Tibial nerve (tissue), 4 donors: Measurements from ENCODE around the gene TFIP11. TPM values are rescaled to one million over a fixed set of nuclear protein-coding genes. Genes with fewer than 3 reads are reported as not detected.

Experiments
- DNase-seq, 2 donors: peaks; one replicate each; pipeline ENCODE4 v3.0.0-alpha.2; 2019; ENCODE audit warnings: low spot score in 2 of 2
- H3K27ac ChIP-seq, 4 donors: fragments of 200-600 bp; sonication (generic) in 3 of 4; one replicate each; pipeline ENCODE4 v1.5.1; 2017 to 2019; ENCODE audit warnings: mild to moderate bottlenecking in 1 of 4
- H3K27me3 ChIP-seq, 2 donors: fragments of 200-600 bp; sonication (generic) in 1 of 2; one replicate each; pipeline versions ENCODE4 v1.5.1 to v1.6.0; 2017 to 2019
- H3K36me3 ChIP-seq, 3 donors: fragments of 200-600 bp; sonication (generic); one replicate each; pipeline ENCODE4 v1.5.1; 2018 to 2019
- H3K4me1 ChIP-seq, 4 donors: fragments of 200-600 bp; sonication (generic) in 3 of 4; one replicate each; pipeline ENCODE4 v1.5.1; 2017 to 2019
- H3K4me3 ChIP-seq, 4 donors: fragments of 200-600 bp; sonication (generic) in 3 of 4; one replicate each; pipeline ENCODE4 v1.5.1; 2017 to 2019; ENCODE audit warnings: mild to moderate bottlenecking in 1 of 4, moderate library complexity in 1 of 4
- H3K9me3 ChIP-seq, 4 donors: fragments of 200-600 bp; sonication (generic) in 3 of 4; one replicate each; pipeline ENCODE4 v1.5.1; 2017 to 2019
- EP300 ChIP-seq, 2 donors: sonication (generic); formaldehyde crosslinking; IDR thresholded peaks; one replicate each; pipeline ENCODE4 v1.6.1; 2017; ENCODE audit warnings: antibody characterized with exemption in 2 of 2, mild to moderate bottlenecking in 1 of 2
- POLR2A ChIP-seq, 2 donors: fragments of 450-650 bp; IDR thresholded peaks; one replicate each; pipeline ENCODE4 v1.6.1; 2017; ENCODE audit warnings: antibody characterized with exemption in 2 of 2, mild to moderate bottlenecking in 2 of 2, moderate library complexity in 2 of 2
- WGBS, 2 donors: methylation state at CpG; one replicate each; pipeline ENCODE4 v1.1.5; 2018; 5-methylcytosine and 5-hydroxymethylcytosine counted together
- total RNA-seq, 4 donors: library from RNA; depleted of rRNA; stranded (reverse); fragments of >200 nt; gene quantifications; one replicate each; pipeline ENCODE4 v1.1.0, GENCODE V29; 2016
- TF ChIP-seq, protein P1 (sequence below), 5 experiments: fragments of 200-600 bp in 3 of 5; fragments of 450-650 bp in 2 of 5; sonication (generic) in 3 of 5; IDR thresholded peaks; one replicate each; pipeline ENCODE4 v1.5.1; 2016 to 2019; ENCODE audit warnings: antibody characterized with exemption in 5 of 5, mild to moderate bottlenecking in 3 of 5, moderate library complexity in 2 of 5

Gene TFIP11
- total RNA-seq, 4 donors from 2014 or later = 15.5 to 23.9 (median 19.3) TPM

DNA sequence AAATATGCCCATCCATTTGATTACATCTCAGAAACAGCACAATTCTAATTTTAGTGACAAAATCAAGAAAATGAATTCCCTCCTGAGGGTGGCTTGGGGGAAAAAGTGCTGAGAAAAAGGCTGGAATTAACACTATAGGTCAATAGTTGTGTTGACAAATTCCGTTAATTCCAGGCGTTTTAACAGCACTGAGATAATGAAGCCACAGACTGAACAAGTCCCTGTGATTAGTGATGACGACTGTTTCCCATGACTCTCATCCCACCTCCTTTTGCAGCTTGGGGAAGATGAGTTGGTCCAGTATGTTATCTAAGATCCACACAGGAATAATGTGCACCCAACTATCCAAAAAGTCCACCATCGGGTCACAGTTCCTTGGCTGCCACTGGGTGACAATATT, 15.8 kb downstream of the TFIP11 start:
- no peaks in the 10 kb centered on the region for H3K9me3 ChIP-seq

DNA sequence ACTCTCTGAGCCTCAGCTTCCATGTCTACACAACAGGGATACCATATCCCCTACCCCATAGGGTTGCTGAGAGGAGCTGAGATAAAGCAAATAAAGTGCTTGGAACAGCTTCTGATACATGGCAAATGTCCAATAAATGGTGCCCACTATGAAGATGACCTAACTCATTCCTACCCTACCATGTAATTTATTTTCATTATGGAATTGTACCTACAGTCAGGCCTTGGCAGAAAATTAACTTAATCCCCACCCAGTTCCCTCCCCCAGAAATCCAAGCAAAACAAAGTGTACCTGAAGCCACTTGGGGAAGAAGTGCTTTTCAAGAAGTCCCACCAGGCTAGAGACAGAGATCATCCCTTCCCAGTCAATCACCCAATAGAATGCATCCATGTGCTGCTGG, 17.8 kb downstream of the TFIP11 start:
- TF ChIP-seq, protein P1, sequence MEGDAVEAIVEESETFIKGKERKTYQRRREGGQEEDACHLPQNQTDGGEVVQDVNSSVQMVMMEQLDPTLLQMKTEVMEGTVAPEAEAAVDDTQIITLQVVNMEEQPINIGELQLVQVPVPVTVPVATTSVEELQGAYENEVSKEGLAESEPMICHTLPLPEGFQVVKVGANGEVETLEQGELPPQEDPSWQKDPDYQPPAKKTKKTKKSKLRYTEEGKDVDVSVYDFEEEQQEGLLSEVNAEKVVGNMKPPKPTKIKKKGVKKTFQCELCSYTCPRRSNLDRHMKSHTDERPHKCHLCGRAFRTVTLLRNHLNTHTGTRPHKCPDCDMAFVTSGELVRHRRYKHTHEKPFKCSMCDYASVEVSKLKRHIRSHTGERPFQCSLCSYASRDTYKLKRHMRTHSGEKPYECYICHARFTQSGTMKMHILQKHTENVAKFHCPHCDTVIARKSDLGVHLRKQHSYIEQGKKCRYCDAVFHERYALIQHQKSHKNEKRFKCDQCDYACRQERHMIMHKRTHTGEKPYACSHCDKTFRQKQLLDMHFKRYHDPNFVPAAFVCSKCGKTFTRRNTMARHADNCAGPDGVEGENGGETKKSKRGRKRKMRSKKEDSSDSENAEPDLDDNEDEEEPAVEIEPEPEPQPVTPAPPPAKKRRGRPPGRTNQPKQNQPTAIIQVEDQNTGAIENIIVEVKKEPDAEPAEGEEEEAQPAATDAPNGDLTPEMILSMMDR (IDR thresholded peaks at IDR 0.05) = no peak
- TF ChIP-seq POLR2A (IDR thresholded peaks at IDR 0.05) = no peak
- Histone ChIP-seq H3K9me3 (no peaks in the 10 kb centered on the region), H3K27ac (no peak overlapping the region), H3K4me3 (no peak overlapping the region), H3K27me3 (no peaks in the 10 kb centered on the region), H3K36me3 (peaks cover 5 to 100% (median 53%) of the 10 kb centered on the region in 3 donors), H3K4me1 (no peaks in the 10 kb centered on the region)
- no peak for DNase-seq

More for the DNA sequence above, 15.8 kb downstream of the TFIP11 start:
- Histone ChIP-seq H3K4me3 (no peak overlapping the region), H3K27me3 (no peaks in the 10 kb centered on the region), H3K4me1 (no peaks in the 10 kb centered on the region), H3K36me3 (peaks cover 5 to 100% (median 54%) of the 10 kb centered on the region in 3 donors), H3K27ac (no peak overlapping the region)
- WGBS, 2 donors = 73 to 85% methylated on average over 4 of the region's 4 CpGs
- TF ChIP-seq EP300 (IDR thresholded peaks at IDR 0.05) (no peak), POLR2A (IDR thresholded peaks at IDR 0.05) (no peak)
- TF ChIP-seq, protein P1 (IDR thresholded peaks at IDR 0.05) = no peak
- DNase-seq = no peak

DNA sequence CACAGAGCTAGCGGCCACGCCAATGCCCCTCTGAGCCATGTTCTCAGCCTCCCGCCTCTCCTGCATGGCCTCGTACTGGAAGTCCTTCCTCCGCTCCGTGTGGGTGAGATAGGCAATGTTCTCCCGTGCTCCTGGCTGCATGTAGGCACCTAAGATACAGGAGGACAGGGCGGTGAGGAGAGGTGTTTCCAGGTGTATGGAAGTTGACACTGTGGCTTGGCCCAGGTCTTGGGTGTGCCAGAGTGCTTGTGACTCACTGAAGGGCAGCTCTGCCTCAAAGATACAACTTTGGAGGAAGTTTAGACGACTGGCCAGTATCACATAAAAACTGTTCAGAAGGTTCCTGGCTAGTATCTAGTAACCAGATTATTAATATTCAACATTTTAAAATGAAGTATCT, 20.1 kb downstream of the TFIP11 start:
- Histone ChIP-seq H3K27ac (no peak overlapping the region), H3K4me3 (no peak overlapping the region), H3K27me3 (no peaks in the 10 kb centered on the region), H3K4me1 (no peaks in the 10 kb centered on the region), H3K9me3 (no peaks in the 10 kb centered on the region), H3K36me3 (peaks cover 5 to 100% (median 52%) of the 10 kb centered on the region in 3 donors)
- TF ChIP-seq, protein P1 (IDR thresholded peaks at IDR 0.05) = no peak
- TF ChIP-seq EP300 (IDR thresholded peaks at IDR 0.05) = no peak
- no peak for TF ChIP-seq POLR2A (IDR thresholded peaks at IDR 0.05)
- WGBS, 2 donors = 90 to 95% methylated on average over 9 of the region's 9 CpGs
- no peak for DNase-seq

DNA sequence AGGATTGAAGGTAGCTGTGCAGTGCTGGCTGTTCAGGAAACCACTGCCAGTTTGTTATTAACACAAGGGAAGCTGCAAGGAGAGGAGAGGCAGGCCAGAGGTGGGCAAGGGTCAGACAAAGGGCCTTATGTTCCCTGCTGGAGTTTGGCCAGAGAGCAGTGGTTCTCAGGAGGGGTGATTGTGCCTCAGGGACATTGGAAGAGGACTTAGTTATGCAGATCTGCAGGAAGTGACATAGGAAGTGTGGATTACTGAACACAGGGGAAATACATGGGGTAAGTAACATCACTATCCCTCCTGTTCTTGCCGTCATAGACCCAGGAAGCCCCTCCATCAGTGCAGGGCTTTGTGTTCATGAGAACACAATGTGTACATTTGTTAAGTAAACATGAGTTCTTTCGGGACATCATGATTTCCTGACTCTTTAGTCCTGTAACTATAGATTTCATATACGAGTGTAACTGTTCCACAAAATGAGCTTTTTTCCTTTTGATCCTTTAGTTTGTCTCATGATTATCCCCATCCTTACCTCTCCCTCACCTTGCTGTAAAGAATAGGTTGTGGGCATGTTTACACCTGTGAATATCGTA, 22.7 kb downstream of the TFIP11 start:
- Histone ChIP-seq H3K4me3 (no peak overlapping the region), H3K4me1 (peaks cover 0 to 17% (median 4%) of the 10 kb centered on the region in 4 donors), H3K27ac (no peak overlapping the region), H3K9me3 (no peaks in the 10 kb centered on the region), H3K27me3 (no peaks in the 10 kb centered on the region), H3K36me3 (peaks cover 0 to 88% (median 33%) of the 10 kb centered on the region in 3 donors)
- WGBS, 2 donors = 46 to 52% methylated on average over 4 of the region's 4 CpGs
- no peak for TF ChIP-seq POLR2A (IDR thresholded peaks at IDR 0.05)
- no peak for TF ChIP-seq EP300 (IDR thresholded peaks at IDR 0.05)
- TF ChIP-seq, protein P1 (IDR thresholded peaks at IDR 0.05) = no peak
- no peak for DNase-seq

DNA sequence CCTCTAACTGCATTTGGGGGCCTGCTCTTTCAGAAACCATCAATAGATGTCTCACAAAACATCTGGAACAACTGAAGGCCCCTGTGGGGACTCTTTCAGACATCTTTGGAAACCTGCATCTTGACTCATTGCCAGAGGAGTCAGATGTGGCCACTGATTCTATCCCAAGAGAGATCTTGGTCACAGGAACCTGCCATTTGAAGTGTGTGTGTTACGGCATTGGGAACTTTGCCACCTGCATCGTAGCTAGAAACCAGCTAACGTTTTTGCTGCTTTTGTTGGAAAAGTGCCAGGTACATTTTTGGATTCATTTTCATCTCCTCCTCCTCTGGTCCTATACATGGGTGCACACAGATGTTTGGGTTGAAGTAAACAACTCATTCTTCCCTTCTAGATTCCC, 24.3 kb downstream of the TFIP11 start:
- Histone ChIP-seq H3K9me3 (no peaks in the 10 kb centered on the region), H3K27me3 (no peaks in the 10 kb centered on the region), H3K36me3 (peaks cover 0 to 73% (median 21%) of the 10 kb centered on the region in 3 donors), H3K27ac (no peak overlapping the region), H3K4me3 (no peak overlapping the region), H3K4me1 (peaks cover 0 to 25% (median 11%) of the 10 kb centered on the region in 4 donors)
- no peak for TF ChIP-seq EP300 (IDR thresholded peaks at IDR 0.05)
- DNase-seq = no peak
- 41 to 44% methylated on average over 3 of the region's 3 CpGs for WGBS, 2 donors
